ENCODE measurements around the gene ARHGEF1.
A peak's percentile ranks its signal among the peaks of the same experiment; 100 is the strongest.

Gene ARHGEF1

GRCh38 chr19:41883821-41884733 is 1.1 kb downstream of the ARHGEF1 start:
- peak; percentile 99 for DNase-seq

DNA sequence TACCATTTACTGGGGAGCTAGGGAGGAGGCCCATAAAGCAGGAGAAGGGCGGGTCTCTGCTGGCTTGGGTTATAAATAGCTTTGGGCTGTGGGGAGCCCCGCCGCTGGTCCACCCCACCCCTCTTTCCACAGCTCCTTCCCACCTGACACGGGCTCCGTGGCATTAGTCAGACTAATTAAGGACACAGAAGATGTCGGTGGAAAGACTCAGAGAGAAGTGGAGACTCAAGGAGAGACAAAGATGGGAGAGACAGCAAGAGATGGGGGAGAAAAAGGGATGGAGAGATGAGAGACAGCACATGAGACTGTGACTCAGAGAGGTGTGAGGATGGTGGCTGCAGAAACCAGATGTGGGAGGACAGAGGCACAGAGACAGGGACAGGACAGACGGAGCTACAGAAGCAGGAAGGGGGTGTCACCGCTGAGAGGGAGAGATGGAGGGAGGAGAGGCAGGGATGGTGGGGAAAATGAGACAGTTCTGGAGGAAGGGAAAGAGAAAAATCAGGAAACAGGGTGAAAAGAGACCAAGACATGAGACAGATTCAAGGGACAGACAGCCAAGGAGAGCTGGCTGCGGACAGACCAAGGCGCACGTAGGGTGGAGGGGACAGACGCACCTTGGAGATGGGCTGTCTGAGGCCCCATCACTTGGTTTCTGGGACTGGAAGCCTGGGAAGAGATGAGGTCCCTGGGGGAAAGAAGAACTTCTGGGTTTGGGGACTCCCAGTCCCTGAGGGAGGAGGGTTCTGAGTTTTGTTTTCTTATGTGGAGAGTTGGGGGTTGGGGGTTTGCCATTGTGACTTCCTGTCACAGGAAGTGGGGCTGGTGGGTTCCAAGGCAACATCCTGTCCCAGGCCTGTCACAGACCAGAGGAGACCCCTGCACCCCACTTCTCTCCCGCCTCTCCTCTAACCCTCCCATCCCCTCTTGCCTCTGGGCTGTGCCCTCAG is 4.1 kb downstream of the ARHGEF1 start:
- DNase-seq = no peak

DNA sequence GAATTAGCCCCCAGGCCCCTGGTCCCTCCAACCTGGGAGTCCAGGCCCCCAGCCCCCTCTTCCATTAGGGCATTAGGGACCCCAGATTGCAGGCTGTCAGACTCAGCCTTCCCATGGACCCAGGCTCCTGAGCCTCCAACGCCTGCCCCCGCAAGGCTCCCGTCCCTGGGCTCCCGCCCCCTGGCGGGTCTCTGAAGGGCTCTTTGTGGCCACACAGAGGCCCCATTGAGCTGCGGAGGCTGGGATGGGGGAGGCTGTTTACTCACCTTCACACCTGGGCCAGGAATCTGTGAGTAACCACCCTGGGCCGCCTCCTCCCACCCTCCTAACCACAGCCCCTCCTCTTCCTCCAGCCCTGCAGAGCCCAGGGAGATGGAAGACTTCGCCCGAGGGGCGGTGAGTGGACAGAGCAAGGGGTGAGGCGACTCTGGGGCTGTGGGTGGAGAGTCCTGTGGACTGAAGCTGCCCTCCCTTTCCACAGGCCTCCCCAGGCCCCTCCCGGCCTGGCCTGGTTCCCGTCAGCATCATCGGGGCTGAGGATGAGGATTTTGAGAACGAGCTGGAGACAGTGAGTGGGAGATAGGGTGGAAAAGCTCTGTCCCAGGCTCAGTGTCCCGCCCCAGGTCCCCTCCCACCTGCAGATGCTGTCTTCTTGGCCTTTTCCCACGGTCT is 4.9 kb downstream of the ARHGEF1 start:
- no peak for DNase-seq

- DNase-seq = no peak
These were observed 5.9 kb downstream of the ARHGEF1 start for GRCh38 chr19:41888926-41889325.

- DNase-seq = no peak
These were observed 6.9 kb downstream of the ARHGEF1 start for GRCh38 chr19:41889896-41890295.

DNA sequence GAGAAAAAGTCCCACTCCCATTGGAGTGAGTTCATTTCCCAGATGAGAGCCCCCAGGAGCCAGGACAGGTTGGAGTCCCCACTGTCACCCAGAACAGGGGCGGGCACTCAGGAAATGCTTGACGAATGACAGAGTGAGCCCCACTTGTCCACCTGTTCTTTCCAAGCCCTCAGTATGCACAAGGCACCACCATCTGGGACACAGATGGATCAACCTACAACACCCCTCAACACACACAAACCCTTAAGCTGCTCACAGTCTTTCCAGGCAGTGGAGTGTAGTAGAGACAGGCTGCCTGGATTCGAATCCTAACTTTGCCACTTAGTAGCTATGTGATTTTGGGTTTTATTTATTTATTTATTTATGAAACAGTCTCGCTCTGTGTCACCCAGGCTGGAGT is 8.0 kb downstream of the ARHGEF1 start:
- DNase-seq = no peak

- no peak for DNase-seq
These were observed 9.4 kb downstream of the ARHGEF1 start for GRCh38 chr19:41892173-41892902.

- no peak for DNase-seq
These were observed 10.9 kb downstream of the ARHGEF1 start for GRCh38 chr19:41893899-41894298.

GRCh38 chr19:41894350-41894749 is 11.4 kb downstream of the ARHGEF1 start:
- DNase-seq = no peak

DNA sequence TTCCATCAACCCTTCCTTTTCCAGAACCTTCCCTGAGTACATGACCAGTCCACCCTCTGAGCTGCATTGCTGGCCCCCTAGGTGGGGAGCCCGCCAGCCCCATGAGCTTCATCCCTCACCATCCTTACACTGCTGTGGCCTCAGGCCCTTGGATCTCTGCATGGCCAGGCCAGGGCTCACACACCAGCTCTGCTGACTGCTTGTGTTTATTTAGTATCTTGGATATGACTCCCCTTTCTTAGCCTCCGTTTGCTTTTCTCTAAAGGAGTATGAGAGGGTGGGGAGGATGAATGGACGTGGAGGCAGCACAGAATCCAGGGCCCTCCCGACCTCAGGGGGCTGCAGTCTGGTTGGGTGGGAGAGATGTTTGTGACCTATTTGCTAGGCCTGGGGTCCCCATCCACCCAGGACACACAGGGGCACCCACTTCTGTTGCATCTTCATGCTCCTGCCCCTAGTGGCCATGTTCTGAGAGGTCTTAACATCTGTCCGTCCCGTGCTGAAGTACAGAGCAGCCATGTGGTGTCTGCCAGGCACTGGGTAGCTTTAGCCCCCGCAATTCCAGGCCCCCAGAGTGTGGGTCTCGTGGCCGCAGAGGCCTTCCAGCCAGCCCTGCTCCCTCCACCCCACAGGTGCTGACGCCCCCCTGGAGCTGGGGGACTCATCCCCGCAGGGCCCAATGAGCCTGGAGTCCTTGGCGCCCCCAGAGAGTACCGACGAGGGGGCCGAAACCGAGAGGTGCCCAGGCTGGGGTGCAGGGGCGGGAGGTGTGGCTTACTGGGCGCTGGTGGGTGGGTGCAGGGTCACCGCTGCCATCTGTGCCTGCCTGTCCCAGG is 13.0 kb downstream of the ARHGEF1 start:
- DNase-seq = no peak

GRCh38 chr19:41896581-41896942 is 13.6 kb downstream of the ARHGEF1 start:
- DNase-seq = no peak

DNA sequence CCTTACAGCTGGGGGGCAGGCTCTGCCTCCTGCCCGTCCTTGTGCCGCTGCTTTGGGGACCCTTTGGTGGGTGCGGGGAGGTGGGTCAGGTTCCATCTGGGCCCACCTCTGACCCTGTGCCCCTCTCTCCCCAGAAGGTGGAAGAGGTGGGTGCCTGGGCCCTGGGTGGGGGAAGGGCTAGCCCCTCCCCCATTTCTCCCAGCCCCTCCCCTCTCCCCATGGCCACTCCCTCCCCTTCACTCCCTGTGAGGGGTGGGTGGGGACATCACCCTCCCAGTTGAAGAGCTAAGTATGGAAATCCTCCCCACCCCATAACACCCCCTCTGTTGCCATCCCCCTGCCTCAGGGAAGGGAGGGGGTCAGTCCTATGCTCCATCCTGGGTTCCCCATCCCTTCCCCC is 14.2 kb downstream of the ARHGEF1 start:
- no peak for DNase-seq

- no peak for DNase-seq
These were observed 14.8 kb downstream of the ARHGEF1 start for GRCh38 chr19:41897820-41898219.

GRCh38 chr19:41898235-41898634 is 15.3 kb downstream of the ARHGEF1 start:
- no peak for DNase-seq

GRCh38 chr19:41901707-41902360 is 18.9 kb downstream of the ARHGEF1 start:
- DNase-seq = no peak

GRCh38 chr19:41902594-41902993 is 19.6 kb downstream of the ARHGEF1 start:
- no peak for DNase-seq

DNA sequence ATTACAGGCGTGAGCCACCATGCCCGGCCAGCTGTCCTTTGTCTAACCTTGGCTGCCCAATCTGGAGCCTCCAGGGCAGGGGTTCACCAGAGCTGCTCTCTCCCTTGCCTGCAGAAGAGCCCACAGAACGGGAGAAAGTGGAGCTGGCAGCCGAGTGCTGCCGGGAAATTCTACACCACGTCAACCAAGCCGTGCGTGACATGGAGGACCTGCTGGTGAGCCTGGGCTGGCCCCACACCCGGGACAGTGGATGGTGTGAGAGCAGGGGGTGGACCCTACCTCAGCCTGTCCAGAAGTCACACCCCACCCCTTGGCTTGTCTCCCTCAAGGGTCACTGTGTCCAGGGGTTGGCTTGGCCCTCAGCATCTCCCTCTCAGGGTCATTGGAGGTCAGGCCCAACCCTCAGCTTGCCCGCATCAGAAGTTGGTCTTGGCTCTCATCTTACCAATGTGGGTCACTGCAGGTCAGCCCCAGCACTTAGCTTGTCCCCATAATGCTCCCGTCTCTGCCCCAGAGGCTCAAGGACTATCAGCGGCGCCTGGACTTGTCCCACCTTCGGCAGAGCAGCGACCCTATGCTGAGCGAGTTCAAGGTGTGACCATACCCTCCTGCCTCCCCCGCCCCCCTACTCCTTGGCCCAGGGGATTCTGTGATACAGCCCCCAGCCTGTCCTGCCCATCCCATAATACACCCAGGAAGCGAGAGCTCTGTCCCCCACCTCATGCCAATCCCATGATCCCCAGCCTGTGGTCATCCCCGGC is 20.4 kb downstream of the ARHGEF1 start:
- no peak for DNase-seq

- no peak for DNase-seq
These were observed 21.3 kb downstream of the ARHGEF1 start for GRCh38 chr19:41904118-41904870.

DNA sequence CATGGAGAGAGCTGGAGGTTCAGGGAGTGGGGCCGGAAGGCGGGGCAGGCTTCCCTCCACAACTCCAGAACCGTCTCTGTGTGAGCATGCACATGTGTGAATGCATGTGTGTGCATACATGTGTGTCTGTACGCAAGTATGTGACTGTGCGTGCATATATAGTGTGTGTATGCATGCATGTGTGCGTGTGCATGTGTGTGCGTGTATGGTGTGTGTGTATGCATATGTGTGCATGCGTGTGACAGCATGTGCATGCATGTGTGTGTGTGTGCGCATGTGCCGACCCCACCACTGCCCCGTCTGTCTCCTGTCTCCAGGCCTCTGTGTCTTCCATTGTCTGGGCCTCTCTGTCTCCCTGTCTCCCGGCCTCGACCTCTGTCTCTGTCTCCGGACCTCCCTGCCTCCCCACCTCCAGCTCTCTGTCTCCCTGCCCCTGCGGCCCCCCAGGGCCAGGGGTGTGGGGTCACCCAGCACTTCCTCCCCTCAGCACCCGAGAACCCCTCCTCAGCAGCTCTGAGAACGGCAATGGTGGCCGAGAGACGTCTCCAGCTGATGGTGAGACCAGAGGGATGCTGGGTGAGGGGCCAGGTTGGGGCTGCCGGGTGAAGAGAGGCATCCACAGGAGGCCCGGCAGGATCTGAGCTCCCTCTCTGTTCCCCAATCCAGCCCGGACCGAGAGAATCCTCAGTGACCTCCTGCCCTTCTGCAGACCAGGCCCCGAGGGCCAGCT is 22.5 kb downstream of the ARHGEF1 start:
- DNase-seq = no peak
